ENCODE measurements around the gene SLX4.

Gene SLX4

DNA sequence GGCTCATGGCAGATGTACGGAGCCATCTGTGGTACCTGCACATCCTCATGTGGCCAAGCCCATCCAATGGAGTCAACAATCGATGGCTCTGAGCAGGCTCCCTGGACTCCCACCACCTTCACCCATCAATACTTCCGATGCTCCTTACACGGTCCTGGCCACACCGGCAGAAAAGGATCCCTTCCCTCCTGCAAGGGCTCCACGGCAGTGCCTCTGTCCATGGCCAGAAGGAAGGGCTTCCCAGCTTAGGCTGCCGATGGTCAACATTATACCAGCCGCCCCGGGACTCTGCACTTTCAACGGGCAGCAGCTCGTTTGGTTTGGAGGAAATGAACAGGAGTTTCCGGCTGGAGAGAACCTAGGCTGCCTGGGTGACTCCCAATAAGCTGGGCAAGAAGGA is 13.2 kb downstream of the SLX4 start:
- no peak for DNase-seq (ENCODE audit: low read depth)

- DNase-seq (ENCODE audit: low read depth), result no peak
Measured at GRCh38 chr16:3597676-3598075, 13.7 kb downstream of the SLX4 start.

DNA sequence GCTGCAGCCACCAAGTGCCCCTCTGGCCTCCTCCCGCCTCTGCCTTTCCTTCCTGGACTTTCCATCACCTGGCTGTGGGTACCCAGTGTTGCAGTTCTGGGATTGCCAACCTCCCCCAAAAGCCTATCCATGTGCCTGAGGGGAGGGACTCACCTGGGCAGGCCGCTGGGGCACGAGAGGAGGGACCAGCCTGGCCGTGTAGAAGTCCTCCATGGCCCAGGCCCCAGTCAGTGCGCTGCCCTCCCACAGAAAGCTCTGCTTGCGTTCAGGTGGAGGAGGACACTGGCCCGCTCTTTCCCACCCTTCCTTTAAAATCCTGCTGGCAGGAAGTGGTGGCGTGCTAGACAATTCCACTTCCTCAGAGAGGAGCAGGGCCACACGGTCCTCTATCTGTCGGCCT is 14.2 kb downstream of the SLX4 start:
- no peak for DNase-seq (ENCODE audit: low read depth)

- DNase-seq (ENCODE audit: low read depth), result no peak
Measured at GRCh38 chr16:3596101-3596861, 15.1 kb downstream of the SLX4 start.

- DNase-seq (ENCODE audit: low read depth), result no peak
Measured at GRCh38 chr16:3595521-3596021, 15.8 kb downstream of the SLX4 start.

GRCh38 chr16:3595110-3595486 is 16.3 kb downstream of the SLX4 start:
- no peak for DNase-seq (ENCODE audit: low read depth)

DNA sequence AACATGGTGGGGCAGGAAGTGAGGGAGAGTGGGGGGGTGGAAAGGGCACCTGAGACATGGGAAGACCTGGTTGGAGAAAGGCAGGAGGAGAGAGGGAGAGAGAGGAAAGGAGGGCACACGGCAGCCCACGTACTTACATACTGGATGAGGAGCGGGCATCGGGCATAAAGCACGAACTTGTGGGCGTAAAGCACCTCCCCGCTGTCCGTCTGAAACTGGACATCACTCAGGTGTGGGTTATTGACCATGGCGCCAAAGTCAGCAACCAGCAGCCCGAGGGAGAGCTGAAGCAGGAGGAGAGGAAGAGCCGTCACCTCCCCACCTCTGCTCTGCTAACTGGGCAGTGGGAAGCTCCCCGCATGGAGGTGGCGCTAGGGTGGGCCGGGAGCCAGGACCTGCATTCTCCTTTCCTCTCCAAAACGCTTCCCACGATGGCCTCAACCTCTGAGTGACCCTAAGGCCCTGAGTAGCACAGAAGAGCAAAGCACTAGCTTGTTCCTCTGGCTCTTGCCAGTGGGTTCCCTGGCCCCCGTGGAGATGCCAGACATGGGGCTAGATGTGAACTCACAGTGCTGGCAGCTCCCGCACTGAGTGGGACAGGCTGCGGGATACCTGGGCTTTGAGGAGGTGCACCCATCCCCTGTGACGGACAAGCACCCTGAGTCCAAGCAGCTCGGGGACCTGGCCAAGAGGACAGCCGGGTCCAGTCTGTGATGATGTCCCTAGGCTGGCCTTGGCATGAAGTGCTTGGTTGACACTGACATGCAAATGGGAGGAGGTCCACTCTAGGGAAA is 16.9 kb downstream of the SLX4 start:
- DNase-seq (ENCODE audit: low read depth), result no peak

DNA sequence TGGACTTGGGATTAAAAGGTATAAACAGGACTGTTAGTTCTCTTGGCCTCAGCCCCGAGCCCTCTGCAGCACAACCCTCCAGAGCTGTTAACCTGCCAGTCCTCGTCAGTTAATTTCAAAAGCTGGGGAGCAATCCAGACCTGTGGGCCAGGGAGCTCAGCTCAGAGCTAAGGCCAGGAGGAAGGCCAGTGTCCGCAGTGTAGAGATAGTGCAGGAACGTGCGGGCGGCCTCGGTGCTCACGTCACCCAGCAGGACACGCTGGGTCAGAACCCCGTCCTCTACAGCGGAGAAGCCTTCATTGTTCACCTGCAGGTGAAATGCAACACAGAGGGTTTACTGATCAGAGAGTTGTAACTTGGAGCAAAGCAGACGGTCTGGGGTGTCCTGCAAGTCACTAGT is 18.8 kb downstream of the SLX4 start:
- DNase-seq (ENCODE audit: low read depth), result no peak

- no peak for DNase-seq (ENCODE audit: low read depth)
Measured at GRCh38 chr16:3591991-3592390, 19.4 kb downstream of the SLX4 start.

- DNase-seq (ENCODE audit: low read depth), result no peak
Measured at GRCh38 chr16:3591436-3591803, 20.0 kb downstream of the SLX4 start.

- no peak for DNase-seq (ENCODE audit: low read depth)
Measured at GRCh38 chr16:3590736-3591435, 20.5 kb downstream of the SLX4 start.

- no peak for DNase-seq (ENCODE audit: low read depth)
Measured at GRCh38 chr16:3589991-3590701, 21.3 kb downstream of the SLX4 start.

DNA sequence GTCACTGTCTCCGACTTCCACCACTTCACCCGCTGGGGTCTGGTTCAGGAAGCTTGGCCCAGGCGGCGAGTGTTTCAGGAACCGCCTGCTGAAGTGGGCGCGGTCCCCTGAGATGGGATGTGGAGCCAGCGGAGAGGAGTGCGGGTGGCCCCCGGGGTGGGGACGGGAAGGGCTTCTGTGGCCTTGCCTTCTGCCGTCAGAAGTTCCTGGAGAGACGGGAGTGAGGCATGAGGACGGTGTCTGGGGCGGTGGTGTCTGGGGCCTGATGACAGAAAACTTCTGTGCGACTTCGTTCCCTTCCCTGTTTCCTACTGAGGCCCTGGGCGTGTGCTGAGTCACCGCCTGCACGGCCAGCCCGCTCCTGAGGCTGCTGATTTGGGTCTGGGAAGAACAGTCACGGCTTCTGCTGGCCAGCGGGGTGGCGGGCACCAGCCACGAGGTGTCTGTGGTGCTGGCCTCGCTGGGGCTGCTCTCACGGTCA is 21.9 kb downstream of the SLX4 start:
- no peak for DNase-seq (ENCODE audit: low read depth)

DNA sequence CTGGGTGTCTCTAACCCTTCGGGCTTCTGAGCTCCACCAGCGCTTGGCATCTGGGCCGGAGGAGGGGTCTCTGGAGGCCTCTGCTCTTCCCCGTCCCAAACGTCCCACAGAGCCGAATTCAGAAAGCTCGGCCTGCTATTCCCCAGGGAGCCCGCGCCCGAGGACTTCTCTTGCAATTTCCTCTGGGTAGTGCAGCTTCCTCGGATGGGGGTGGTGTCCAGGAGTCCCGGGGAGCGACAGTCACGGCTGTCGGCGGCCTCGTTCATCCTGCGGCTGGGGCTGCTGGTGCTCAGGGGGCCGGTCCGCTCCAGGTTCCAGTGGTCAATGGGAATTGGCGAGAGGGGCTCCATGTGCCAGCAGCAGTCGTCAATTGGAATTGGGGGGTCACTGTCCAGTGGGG is 22.4 kb downstream of the SLX4 start:
- no peak for DNase-seq (ENCODE audit: low read depth)

DNA sequence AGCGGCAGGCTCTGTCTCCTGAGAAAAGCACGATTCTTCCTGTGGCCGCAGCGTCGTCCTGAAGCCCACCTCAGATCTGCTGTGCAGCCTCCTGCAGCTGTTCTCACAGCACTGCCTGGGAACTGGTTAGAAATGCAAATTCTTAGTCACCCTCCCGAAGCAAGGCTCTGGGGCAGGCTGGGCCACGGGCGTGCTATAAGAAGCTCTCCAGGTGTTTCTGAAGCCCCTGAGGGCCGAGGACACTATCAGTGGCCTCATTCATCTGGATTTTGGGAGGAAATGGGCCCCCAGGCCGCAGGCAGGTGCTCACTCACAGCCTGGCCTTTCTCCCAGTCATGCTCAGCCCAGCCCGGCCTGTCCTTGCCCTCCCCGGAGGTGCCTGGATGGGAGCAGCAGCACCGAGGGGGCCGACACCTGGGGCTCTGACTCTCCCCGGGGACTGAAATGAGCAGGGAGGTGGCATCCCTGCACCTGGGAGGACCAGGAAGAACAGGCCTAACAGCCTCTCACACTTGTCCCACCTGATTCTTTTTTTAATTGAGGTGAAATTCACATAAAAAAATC is 23.8 kb downstream of the SLX4 start:
- DNase-seq (ENCODE audit: low read depth), result no peak

GRCh38 chr16:3584412-3584811 is 27.0 kb downstream of the SLX4 start:
- DNase-seq (ENCODE audit: low read depth), result no peak

GRCh38 chr16:3583303-3584038 is 27.9 kb downstream of the SLX4 start:
- DNase-seq (ENCODE audit: low read depth), result no peak

GRCh38 chr16:3582276-3583165 is 28.9 kb downstream of the SLX4 start:
- DNase-seq (ENCODE audit: low read depth), result no peak

DNA sequence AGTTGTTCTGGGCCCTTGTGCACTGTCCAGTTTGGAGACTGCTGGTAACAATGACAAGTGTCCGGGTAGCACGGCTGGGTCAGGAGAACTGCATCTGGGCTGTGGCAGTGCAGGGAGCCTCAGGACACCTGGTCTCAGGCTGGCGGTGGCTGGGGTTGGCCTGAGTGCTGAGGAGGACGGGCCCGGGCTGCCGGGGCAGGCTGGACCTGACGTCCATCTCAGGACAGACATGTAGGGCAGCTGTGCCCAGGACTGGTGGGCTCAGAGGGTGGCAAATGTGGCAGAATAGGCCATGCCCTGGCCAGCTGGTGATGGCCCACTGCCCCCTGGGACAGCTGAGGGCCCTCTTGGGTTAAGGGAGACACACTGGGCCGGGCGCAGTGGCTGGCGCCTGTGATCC is 30.0 kb downstream of the SLX4 start:
- no peak for DNase-seq (ENCODE audit: low read depth)

- DNase-seq (ENCODE audit: low read depth), result no peak
Measured at GRCh38 chr16:3580686-3581085, 30.7 kb downstream of the SLX4 start.
